Subcutaneous abdominal adipose tissue (tissue), 5 donors: Measurements from ENCODE around the gene PHLDB3.

Experiments used
- H3K27ac ChIP-seq: one replicate; pipeline ENCODE4 v1.7.0; 2013; ENCODE audit warnings: low read depth, mild to moderate bottlenecking, inconsistent platforms, low read length, moderate library complexity
- H3K27me3 ChIP-seq, 5 donors: one replicate each; pipeline ENCODE4 v1.7.0; 2013; ENCODE audit warnings: low read length in 5 of 5, inconsistent platforms in 1 of 5; ENCODE audit not compliant: control insufficient read depth in 5 of 5, insufficient read depth in 4 of 5
- H3K36me3 ChIP-seq, 5 donors: one replicate each; pipeline ENCODE4 v1.7.0; 2013; ENCODE audit warnings: low read length in 5 of 5; ENCODE audit not compliant: control insufficient read depth in 5 of 5, insufficient read depth in 5 of 5
- H3K4me1 ChIP-seq, 5 donors: one replicate each; pipeline ENCODE4 v1.7.0; 2013; ENCODE audit warnings: low read length in 5 of 5, mild to moderate bottlenecking in 3 of 5, moderate library complexity in 1 of 5; ENCODE audit not compliant: control insufficient read depth in 5 of 5, insufficient read depth in 5 of 5
- H3K4me3 ChIP-seq, 5 donors: one replicate each; pipeline ENCODE4 v1.7.0; 2013; ENCODE audit warnings: low read length in 5 of 5, low read depth in 1 of 5
- H3K9ac ChIP-seq, 5 donors: one replicate each; pipeline ENCODE4 v1.7.0; 2013; ENCODE audit warnings: low read length in 5 of 5, mild to moderate bottlenecking in 4 of 5, moderate library complexity in 3 of 5
- H3K9me3 ChIP-seq, 5 donors: one replicate each; pipeline ENCODE4 v1.7.0; 2013; ENCODE audit warnings: low read length in 5 of 5; ENCODE audit not compliant: control insufficient read depth in 5 of 5
- donor health status: healthy.
- donor health status: healthy.
- donor health status: healthy.
- donor health status: healthy.
- donor health status: healthy.

PHLDB3 gene

DNA sequence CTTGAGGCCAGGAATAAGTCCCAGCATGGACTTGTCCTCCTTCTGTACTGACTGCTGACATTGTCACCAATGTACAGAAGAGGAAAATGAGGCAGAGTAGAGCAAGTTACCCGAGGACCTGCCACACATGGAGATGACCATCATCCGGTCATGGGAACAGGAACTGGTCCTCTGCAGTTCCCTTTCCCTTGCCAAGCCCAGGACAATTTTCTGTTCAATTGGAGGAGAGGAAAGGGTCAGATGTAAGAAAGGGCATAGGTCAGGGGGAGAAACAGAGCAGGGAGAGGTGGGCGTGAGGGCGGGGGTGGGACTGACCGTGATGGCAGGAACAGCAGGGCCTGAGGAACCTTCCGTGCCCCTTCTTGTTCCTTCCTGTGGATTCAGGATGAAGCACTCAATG, 18.6 kb downstream of the PHLDB3 start:
- Histone ChIP-seq H3K9me3 (no peaks in the 10 kb centered on the region), H3K27me3 (no peaks in the 10 kb centered on the region), H3K27ac (no peak overlapping the region), H3K4me1 (peaks cover 0 to 5% (median 0%) of the 10 kb centered on the region in 5 donors), H3K9ac (no peak overlapping the region), H3K36me3 (no peaks in the 10 kb centered on the region), H3K4me3 (no peak overlapping the region)

DNA sequence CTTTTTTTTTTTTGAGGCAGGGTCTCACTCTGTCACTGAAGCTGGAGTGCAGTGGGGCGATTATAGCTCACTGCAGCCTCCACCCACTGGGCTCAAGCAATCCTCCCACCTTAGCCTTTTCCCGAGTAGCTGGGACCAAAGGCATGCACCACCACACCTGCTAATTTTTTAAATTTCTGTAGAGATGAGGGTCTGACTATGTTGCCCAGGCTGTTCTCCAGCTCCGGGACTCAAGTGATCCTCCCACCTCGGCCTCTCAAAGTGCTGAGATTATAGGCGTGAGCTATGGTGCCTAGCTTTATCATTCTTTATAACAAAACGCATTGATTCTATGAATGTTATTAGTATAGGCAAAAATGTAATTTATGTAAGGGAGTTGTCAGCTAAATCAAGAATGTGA, 21.3 kb downstream of the PHLDB3 start:
- Histone ChIP-seq H3K27me3 (no peaks in the 10 kb centered on the region), H3K4me1 (peaks cover 0 to 5% (median 0%) of the 10 kb centered on the region in 5 donors), H3K4me3 (no peak overlapping the region), H3K36me3 (no peaks in the 10 kb centered on the region), H3K27ac (no peak overlapping the region), H3K9ac (no peak overlapping the region), H3K9me3 (no peaks in the 10 kb centered on the region)

DNA sequence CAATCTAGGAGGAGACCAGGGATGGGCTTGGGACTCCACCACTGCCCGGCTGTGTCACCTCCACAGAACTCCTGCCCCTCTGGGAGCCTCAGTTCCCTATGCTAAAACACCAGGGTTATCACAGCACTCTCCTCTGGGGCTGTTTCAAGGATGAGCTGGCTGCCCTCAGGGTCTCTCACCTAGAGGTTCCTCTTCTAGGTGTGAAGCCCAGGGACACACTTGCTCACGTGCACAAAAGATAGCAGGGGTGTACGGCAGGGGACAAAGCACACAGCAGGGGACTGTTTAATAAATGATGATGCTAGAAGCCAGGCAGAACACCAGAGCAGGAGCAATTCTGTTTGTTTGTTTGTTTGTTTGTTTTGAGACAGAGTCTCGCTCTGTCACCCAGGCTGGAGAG, 22.4 kb downstream of the PHLDB3 start:
- no peaks in the 10 kb centered on the region for H3K36me3 ChIP-seq
- H3K4me3 ChIP-seq: no peak overlapping the region
- H3K27me3 ChIP-seq: no peaks in the 10 kb centered on the region
- no peak overlapping the region for H3K9ac ChIP-seq
- no peaks in the 10 kb centered on the region for H3K9me3 ChIP-seq
- peaks cover 0 to 5% (median 0%) of the 10 kb centered on the region in 5 donors for H3K4me1 ChIP-seq
- no peak overlapping the region for H3K27ac ChIP-seq

DNA sequence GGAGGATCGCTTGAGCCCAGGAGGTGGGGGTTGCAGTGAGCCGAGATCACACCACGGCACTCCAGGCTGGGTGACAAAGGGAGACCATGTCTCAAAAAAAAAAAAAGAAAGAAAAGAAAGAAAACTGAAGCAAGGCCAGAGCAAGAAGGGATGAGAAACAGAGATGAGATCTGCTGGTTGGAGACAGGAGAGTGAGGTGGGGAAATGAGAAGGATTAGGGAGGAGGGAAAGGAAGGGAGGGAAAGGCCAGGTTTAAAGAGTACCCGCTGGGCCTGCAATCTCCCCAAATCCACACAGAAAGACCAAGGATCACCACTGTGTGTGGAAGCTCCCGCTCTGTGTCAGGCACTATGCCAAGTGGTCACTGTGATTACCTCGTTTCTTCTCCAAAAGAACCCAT, 22.8 kb downstream of the PHLDB3 start:
- H3K4me1 ChIP-seq: peaks cover 0 to 5% (median 0%) of the 10 kb centered on the region in 5 donors
- no peaks in the 10 kb centered on the region for H3K27me3 ChIP-seq
- H3K9me3 ChIP-seq: no peaks in the 10 kb centered on the region
- H3K36me3 ChIP-seq: no peaks in the 10 kb centered on the region
- H3K27ac ChIP-seq: no peak overlapping the region
- no peak overlapping the region for H3K9ac ChIP-seq
- H3K4me3 ChIP-seq: no peak overlapping the region

DNA sequence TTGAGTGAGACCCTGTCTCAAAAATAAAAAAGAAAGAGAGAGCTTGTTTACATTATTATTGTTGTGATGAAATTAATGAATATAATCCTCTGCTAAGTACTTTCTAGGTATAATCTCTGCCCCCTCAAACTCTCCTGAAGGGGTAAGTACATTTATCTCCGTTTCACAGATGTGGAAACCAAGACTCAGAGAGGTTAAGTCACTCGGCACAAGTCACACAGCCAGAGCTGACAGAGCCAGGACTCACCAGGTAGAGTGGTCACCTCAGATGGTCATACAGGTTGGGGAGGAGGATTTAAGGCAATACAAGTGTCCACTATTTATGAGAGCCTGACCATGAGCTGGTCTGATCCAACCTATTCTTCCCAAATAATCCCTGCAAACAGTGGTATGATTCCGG, 24.0 kb downstream of the PHLDB3 start:
- no peak overlapping the region for H3K4me3 ChIP-seq
- H3K4me1 ChIP-seq: peaks cover 0 to 5% (median under 1%) of the 10 kb centered on the region in 5 donors
- H3K9me3 ChIP-seq: no peaks in the 10 kb centered on the region
- no peaks in the 10 kb centered on the region for H3K36me3 ChIP-seq
- no peaks in the 10 kb centered on the region for H3K27me3 ChIP-seq
- no peak overlapping the region for H3K9ac ChIP-seq
- no peak overlapping the region for H3K27ac ChIP-seq

DNA sequence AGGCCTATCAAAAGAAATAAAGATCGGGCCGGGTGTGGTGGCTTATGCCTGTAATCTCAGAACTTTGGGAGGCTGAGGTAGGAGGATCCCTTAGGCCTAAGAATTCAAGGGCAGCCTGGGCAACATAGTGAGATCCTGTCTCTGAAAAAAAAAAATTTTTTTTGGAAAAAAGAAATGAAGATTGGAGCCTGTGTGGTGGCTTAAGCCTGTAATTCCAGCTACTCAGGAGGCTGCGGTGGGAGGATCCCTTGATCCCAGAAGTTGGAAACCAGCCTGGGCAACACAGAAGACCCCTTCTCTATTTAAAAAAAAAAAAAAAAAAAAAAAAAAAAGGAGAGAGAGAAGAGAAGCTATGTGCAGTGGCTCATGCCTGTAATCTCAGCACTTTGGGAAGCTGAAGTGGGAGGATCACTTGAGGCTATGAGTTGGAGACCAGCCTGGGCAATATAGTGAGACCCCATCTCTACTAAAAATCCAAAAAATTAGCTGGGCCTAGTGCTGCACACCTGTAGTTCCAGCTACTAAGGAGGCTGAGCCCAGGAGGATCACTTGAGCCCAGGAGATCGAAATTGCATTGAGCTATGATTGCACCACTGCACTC, 24.5 kb downstream of the PHLDB3 start:
- Histone ChIP-seq H3K4me3 (no peak overlapping the region), H3K27me3 (no peaks in the 10 kb centered on the region), H3K9ac (no peak overlapping the region), H3K4me1 (peaks cover 0 to 8% (median 6%) of the 10 kb centered on the region in 5 donors), H3K27ac (no peak overlapping the region), H3K36me3 (no peaks in the 10 kb centered on the region), H3K9me3 (no peaks in the 10 kb centered on the region)

DNA sequence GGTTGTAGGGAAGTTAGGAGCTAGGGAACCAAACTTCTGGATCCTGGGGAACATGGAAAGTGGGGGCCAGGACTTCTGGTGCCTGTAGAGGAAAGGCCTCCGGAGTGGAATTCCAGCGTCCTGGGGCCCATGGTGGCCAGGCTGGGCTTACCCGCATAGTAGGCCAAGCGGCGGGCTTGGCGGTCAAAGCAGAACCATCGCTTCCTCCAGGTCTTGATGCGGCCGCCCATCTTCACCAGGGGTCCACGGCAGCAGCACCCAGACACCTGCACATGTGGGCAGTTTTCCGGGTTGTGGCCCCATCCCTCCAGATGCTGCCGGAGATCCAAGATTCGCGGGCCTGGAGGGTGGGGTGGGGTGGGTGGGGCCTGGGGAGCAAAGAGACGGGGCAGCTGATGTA, 25.3 kb downstream of the PHLDB3 start:
- Histone ChIP-seq H3K9ac (no peak overlapping the region), H3K27ac (no peak overlapping the region)

DNA sequence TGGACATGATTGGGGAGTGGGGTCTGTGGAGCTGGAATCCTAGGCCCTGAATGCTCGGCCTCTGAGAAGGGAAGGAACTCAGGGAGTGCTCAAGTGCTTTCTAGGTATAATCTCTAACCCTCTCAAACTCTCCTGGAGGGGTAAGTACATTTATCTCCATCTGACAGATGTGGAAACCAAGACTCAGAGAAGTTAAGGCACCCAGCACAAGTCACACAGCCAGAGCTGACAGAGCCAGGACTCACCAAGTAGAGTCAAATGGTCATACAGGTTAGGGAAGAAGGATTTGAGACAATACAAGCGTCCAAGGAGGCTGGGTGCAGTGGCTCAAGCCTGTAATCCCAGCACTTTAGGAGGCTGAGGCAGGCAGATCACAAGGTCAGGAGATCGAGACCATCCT, 26.2 kb downstream of the PHLDB3 start:
- H3K4me1 ChIP-seq: peaks cover 0 to 16% (median 12%) of the 10 kb centered on the region in 5 donors
- no peak overlapping the region for H3K27ac ChIP-seq
- H3K36me3 ChIP-seq: no peaks in the 10 kb centered on the region
- H3K4me3 ChIP-seq: no peak overlapping the region
- H3K27me3 ChIP-seq: no peaks in the 10 kb centered on the region
- no peaks in the 10 kb centered on the region for H3K9me3 ChIP-seq
- H3K9ac ChIP-seq: no peak overlapping the region

More for the DNA sequence above, 25.3 kb downstream of the PHLDB3 start:
- no peaks in the 10 kb centered on the region for H3K27me3 ChIP-seq
- H3K4me1 ChIP-seq: peaks cover 0 to 16% (median 12%) of the 10 kb centered on the region in 5 donors
- no peaks in the 10 kb centered on the region for H3K36me3 ChIP-seq
- no peaks in the 10 kb centered on the region for H3K9me3 ChIP-seq
- H3K4me3 ChIP-seq: no peak overlapping the region

DNA sequence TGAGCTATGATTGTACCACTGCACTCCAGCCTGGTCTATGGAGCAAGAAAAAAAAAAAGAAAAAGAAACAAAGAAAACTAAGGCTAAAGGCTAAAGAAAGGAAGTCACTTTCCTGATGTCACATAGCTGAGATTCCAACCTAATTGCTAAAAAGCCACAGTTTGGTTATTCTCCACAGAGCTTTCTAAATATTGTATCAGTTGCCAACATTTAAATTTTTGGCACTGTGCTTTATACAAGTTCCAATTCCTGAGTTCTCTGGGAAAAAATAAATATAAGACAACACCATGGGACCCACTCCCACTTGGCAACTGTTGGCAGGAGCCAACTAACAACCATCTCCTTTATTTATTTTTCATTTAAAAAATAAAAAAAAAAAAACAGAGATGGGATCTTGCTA, 27.9 kb downstream of the PHLDB3 start:
- no peak overlapping the region for H3K9ac ChIP-seq
- H3K27me3 ChIP-seq: no peaks in the 10 kb centered on the region
- no peaks in the 10 kb centered on the region for H3K36me3 ChIP-seq
- no peaks in the 10 kb centered on the region for H3K9me3 ChIP-seq
- peaks cover 0 to 16% (median 12%) of the 10 kb centered on the region in 5 donors for H3K4me1 ChIP-seq
- no peak overlapping the region for H3K27ac ChIP-seq
- H3K4me3 ChIP-seq: no peak overlapping the region

DNA sequence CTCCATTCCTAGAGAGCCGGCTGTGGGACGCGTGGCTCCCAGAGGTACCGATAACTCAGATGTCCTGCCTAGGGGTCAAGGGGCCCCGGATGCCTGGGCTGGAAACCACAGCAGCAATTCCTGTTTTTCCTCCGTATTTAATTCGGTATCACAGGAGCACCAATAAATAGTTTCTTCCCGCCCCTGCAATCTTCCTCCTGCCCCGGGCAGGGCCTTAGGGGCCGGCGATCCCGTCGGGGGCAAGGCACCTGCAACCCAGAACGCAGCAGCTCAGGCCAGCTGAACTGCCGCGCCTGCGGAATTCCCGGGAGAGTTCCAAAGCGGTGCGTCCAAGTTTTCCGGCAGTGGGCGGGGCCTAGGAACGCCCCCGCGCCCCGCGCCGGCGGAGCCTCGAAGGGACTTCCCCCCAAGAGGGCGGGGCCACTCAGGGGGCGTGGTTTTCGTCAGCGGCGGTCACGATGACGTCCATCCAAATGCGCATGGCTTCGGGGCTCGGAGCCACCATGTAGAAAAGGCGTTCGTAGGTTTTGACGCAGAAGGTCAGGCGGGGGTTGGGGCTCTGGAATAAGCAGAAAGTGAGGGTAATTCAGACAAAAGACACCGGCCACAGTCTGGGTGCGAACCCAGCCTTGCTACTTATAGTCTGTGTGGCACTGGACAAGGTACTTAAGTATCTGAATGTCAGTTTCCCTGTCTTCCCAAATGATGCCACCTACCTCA, 29.4 kb downstream of the PHLDB3 start:
- Histone ChIP-seq H3K9ac (peak overlapping the region in 4 of 5 donors; percentile 61 to 72 (median 66)), H3K4me3 (peak overlapping the region; percentile 57 to 73 (median 68)), H3K27ac (peak overlapping the region; percentile 58), H3K9me3 (no peaks in the 10 kb centered on the region), H3K27me3 (no peaks in the 10 kb centered on the region), H3K36me3 (no peaks in the 10 kb centered on the region), H3K4me1 (peaks cover 0 to 16% (median 12%) of the 10 kb centered on the region in 5 donors)
